ENCODE results near the gene PDE11A. TPM values are rescaled to one million over a fixed set of nuclear protein-coding genes. Genes with fewer than 3 reads are reported as not detected.

PDE11A gene
- total RNA-seq, 6 experiments from 2014 or later = 1.2 to 3.1 (median 1.4) TPM

DNA sequence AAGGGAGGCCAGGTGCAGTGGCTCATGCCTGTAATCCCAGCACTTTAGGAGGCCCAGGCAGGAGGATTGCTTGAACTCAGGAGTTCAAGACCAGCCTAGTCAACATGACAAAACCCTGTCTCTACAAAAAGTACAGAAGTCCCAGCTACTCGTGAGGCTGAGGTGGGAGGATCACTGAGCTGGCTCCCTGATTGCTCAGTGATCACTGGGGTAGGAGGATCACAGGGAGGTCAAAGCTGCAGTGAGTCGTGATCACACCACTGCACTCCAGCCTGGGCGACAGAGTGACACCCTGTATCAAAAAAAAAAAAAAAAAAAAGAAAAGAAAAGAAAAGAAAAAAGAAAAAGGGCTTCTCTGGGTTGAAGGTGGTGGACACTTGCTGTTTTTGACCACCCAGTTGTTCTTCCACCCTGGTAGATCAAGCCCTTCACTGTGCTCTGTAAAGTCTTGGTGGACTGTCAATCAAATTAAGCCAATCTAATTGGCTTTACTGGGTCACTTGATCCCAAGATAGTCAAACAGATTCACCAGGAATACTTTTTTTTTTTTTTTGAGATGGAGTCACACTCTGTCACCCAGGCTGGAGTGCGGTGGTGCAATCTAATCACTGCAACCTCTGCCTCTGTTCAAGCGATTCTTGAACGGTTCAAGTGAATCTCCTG, 488.4 kb downstream of the PDE11A start:
- Mint-ChIP-seq H3K4me1 (ENCODE audit: low read depth) (no peaks in the 10 kb centered on the region), H3K9me3 (no peaks in the 10 kb centered on the region), H3K36me3 (ENCODE audit: low read depth) (no peaks in the 10 kb centered on the region), H3K27me3 (ENCODE audit: insufficient read depth) (peaks cover 14% of the 10 kb centered on the region), H3K4me3 (no peak overlapping the region), H3K27ac (no peak overlapping the region)
- DNase-seq = no peak
- no peak for TF ChIP-seq CTCF (IDR thresholded peaks at IDR 0.05)

- no peaks in the 10 kb centered on the region for H3K36me3 Mint-ChIP-seq (ENCODE audit: low read depth)
- no peaks in the 10 kb centered on the region for H3K4me1 Mint-ChIP-seq (ENCODE audit: low read depth)
- H3K9me3 Mint-ChIP-seq = no peaks in the 10 kb centered on the region
- no peak overlapping the region for H3K4me3 Mint-ChIP-seq
- no peak for TF ChIP-seq CTCF (IDR thresholded peaks at IDR 0.05)
- H3K27ac Mint-ChIP-seq = no peak overlapping the region
- H3K27me3 Mint-ChIP-seq (ENCODE audit: insufficient read depth) = peaks cover 14% of the 10 kb centered on the region
- DNase-seq = no peak
Observed at GRCh38 chr2:177582000-177582399, 490.6 kb downstream of the PDE11A start.

GRCh38 chr2:177579486-177580036, 493.0 kb downstream of the PDE11A start:
- Mint-ChIP-seq H3K4me1 (ENCODE audit: low read depth) (no peaks in the 10 kb centered on the region), H3K36me3 (ENCODE audit: low read depth) (no peaks in the 10 kb centered on the region), H3K4me3 (no peak overlapping the region), H3K27ac (no peak overlapping the region), H3K9me3 (no peaks in the 10 kb centered on the region), H3K27me3 (ENCODE audit: insufficient read depth) (peaks cover 16% of the 10 kb centered on the region)
- TF ChIP-seq CTCF (IDR thresholded peaks at IDR 0.05) = no peak
- no peak for DNase-seq

DNA sequence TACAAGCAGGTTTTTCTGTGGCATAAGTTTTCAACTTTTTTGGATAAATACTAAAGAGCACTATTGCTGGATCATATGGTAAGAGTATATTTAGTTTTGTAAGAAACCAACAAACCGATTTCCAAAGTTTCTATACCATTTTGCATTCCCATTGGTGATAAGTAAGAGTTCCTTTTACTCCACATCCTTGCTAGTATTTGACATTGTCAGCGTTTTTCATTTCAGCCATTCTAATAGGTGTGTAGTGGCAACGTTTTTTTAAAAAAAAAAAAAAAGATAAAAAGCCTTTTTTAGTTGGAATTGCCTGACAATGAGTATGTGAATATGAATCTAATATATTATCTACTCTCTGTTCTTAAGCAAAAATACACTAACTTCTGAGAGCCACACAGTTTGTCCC, 494.1 kb downstream of the PDE11A start:
- Mint-ChIP-seq H3K36me3 (ENCODE audit: low read depth) (no peaks in the 10 kb centered on the region), H3K4me3 (no peak overlapping the region), H3K27me3 (ENCODE audit: insufficient read depth) (peaks cover 15% of the 10 kb centered on the region), H3K27ac (no peak overlapping the region), H3K9me3 (no peaks in the 10 kb centered on the region), H3K4me1 (ENCODE audit: low read depth) (no peaks in the 10 kb centered on the region)
- TF ChIP-seq CTCF (IDR thresholded peaks at IDR 0.05) = no peak
- DNase-seq = no peak

- H3K4me1 Mint-ChIP-seq (ENCODE audit: low read depth) = no peaks in the 10 kb centered on the region
- TF ChIP-seq CTCF (IDR thresholded peaks at IDR 0.05) = no peak
- no peaks in the 10 kb centered on the region for H3K9me3 Mint-ChIP-seq
- H3K27ac Mint-ChIP-seq = no peak overlapping the region
- H3K27me3 Mint-ChIP-seq (ENCODE audit: insufficient read depth) = peaks cover 10% of the 10 kb centered on the region; the same call in 1 of the 2 replicates
- H3K36me3 Mint-ChIP-seq (ENCODE audit: low read depth) = no peaks in the 10 kb centered on the region
- DNase-seq = no peak
- no peak overlapping the region for H3K4me3 Mint-ChIP-seq
Observed at GRCh38 chr2:177577075-177577474, 495.5 kb downstream of the PDE11A start.

Data from HFFc6 (cell line).